HG02571 (cell line): Measurements from ENCODE around the gene WWC2.
"Not testable (repeated sequence)": the region's sequence is repeated elsewhere in the genome, so short reads cannot be mapped to it uniquely, and the experiment has no call there.

Source experiments
- ATAC-seq: cut with Tn5 transposase; IDR thresholded peaks from one replicate; pipeline ENCODE4 v1.9.1; 2021; ENCODE audit warnings: mild to moderate bottlenecking, moderate library complexity; ENCODE audit not compliant: unreplicated experiment

WWC2 gene

DNA sequence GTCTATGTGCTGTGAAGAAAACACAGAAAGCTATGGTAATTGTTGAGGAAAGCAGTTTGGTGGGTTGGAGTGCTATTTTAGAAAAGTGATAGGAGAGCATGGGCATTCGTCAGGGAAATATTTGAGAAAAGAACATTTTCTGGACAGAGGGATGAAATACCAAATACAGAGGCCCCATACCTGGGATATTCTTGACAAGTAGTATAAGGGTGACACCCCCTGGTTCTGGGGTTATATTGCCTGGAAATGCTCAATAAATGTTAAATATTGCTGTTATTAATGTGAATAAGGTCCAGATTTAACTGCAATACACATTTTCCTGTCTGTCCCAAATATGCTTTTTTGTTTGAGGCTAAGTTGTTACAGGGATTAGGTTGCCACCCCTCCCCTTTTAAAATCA lies 42.9 kb downstream of the WWC2 start:
- no peak for ATAC-seq

DNA sequence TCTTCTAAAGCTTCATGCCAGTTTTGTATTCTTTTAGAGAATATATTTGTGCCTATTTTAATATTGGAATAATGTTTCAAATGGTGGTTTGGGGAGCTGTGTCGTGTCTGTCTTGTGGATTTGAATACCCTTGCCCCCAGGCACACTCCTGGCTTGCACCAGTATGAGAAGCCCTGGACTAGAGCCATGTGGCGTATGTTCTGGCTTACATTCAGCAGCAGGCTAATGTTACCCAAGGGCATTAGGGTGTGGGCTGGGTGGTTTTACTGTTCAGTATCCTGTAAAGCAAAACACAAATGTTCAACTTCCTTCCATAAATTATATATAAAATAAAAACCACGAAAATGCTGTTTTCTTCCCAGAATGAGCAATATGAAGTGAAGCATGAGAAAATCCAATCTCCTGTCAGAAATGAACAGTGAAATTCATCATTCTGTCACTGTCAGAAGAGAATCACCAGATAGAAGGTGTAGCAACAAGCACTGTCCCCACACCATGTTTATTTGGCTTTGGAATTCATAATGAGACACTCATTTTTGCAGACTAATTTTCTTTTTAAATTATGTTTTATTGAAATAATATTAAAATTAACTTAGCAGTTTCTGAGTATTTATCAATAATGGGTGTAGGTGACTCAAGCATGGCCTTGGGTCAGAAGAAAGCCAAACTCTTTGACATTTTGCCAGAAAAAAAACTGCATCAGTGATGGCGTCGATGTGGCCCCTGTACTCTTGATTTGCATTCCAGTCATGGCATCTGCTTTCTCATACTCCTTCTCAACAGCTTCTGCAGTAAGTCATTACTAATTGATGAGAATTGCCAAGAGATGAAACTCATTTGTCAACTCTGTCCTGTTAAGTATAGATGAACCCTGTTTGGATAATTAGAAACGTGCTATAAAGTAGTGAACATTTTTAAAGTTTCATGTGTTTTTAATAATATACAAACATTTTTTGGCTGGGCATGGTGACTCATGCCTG lies 43.8 kb downstream of the WWC2 start:
- no peak for ATAC-seq

DNA sequence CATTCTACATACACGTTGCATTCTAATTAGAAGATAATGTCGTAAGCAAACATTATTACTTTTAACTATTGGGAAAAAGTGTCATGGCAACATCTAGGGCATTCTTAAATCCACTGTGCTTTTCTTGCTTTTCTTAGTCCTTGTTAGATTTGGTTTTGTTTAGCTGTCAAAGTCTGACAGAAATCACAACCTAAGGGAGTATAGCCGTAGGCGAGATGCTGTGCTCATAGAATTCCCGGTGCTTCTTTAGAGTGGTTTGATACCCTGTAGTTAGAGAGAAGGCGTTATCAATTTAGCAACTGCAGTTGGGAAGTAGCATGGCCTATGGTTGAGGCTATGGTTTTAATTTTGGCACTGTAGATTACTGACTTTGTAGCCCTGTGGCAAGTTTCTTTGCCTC lies 45.7 kb downstream of the WWC2 start:
- no peak for ATAC-seq

DNA sequence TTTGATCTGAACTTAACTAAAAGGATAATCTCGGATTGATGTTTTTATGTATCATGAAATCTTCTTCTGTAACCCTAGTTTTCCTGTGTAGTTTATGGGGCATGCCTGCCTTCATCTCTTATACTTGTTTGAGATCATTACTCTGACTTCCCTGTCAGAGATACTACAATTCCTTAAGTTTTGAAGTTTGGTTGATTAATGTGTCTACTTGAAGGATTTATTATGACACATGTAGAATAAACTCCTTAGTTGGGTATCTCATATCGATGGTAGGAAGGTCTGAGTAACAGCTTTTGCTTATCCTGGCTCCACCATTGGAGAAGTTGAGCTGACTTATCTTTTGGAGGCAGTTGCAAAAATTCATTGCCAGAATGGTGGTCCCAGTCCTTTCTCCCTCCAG lies 46.7 kb downstream of the WWC2 start:
- no peak for ATAC-seq

DNA sequence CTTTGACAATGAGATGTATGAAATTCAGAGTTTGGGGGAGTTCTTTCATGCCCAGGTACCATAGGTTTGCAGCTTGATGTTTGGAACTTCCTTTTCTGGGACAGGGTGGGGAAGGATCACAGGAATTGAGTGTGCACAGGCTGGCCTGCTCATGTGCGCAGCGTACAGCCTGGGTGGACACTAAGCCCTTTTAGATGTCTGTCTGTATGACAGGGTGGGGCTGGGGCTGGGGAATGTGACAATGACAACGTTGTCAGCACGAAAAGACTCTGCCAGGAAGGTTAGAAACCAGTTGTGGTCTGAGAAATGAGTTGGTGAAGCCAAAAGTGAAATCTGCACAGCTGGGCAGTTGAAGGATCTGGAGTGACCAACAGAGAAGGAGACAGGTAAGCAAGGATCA lies 47.4 kb downstream of the WWC2 start:
- no peak for ATAC-seq

DNA sequence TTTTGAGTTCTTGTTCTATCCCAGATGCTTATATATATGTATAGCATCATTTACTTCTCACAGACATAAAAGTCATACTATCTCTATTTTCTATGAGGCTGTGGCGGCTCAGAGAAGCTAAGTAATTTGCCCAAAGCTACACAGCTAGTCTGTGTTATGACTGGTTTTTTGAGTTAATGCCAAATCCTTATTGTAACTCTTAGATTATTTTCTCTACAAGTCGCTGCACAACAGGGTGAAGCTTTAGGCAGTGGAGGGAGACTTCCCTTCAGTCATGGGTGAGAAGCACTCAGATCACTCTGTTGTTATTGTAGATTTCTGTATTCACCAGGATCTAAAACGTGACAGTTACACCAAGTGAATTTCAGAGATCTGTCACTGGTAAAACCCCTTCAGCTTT lies 48.1 kb downstream of the WWC2 start:
- ATAC-seq: no peak

DNA sequence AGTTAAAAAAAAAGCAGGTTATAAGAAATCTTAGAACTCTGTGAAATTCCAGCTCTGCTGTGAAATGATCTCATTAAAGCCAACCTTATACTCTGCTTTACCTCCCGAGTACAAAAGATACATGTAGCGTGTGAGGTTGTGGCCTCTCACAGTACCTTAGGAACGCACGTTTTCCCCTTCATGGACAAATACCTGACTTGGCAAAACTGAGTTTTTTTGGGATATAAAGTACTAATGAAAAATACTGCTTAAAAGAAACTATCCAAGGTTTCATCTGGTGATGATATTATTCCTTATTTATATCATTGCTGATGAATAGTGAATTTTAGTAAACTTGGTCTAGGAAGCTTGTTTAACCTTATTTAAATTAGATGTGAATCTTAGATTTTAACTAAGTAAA lies 48.9 kb downstream of the WWC2 start:
- ATAC-seq: no peak

DNA sequence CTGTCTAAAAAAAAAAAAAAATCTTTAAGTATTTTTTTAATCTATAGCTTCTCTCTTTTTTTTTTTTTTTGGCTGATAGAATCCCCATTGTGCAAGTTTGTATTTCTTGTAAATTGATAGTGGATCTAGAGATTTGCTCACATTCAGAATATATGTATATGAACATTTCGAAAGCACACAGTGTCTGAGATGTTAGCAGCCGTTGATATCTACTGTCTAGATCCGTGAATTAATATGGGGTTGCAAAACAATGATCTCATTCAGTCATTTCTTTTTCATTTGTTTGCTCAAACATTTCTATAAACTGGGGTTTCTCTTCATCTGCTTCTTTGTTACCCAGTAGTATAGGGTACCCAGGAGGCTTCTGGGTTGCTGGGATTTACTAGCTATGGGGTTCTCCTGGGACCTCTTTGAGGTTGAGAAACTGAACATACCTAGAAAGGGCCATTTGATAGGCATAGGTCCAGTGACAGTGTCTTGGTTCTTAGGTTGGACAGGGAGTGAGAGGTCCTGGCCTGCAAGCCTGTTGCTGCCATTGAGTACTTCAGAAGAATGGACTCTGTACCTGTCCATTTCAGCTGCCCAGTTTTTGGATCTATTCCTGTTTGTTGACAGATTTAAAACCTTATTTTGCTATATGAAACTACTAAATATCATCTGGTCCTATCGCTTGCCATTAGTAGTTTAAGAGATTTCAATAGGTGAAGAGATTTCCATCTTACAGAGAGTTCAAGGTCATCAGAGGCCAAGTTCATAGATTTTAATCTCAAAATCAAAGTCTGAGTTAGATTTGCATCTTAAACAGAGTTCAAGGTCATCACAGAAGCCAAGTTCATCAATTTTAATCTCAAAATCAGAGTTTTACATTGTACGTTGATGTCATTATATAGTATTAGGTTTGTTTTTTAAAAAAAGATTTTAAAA lies 50.8 kb downstream of the WWC2 start:
- no peak for ATAC-seq

DNA sequence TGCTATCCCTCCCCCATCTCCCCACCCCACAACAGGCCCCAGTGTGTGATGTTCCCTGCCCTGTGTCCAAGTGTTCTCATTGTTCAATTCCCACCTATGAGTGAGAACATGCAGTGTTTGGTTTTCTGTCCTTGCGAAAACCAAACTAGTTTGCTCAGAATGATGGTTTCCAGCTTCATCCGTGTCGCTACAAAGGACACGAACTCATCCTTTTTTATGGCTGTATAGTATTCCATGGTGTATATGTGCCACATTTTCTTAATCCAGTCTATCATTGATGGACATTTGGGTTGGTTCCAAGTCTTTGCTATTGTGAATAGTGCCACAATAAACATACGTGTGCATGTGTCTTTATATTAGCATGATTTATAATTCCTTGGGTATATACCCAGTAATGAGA lies 51.6 kb downstream of the WWC2 start:
- not testable (repeated sequence) for ATAC-seq

DNA sequence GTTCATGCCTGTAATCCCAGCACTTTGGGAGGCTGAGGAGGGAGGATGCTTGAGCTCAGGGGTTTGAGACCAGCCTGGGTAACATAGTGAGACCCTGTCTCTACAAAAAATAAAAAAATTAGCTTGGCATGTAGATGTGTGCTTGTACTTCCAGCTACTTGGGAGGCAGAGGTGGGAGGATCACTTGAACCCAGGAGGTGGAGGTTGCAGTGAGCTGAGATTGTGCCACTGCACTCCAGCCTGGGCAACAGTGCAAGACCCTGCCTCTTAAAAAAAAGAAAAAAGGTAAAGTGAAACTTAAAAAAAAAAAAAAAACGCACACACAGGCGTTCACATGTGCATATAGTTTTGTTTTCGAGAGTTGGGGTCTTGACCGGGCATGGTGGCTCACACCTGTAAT lies 53.2 kb downstream of the WWC2 start:
- ATAC-seq: not testable (repeated sequence)

DNA sequence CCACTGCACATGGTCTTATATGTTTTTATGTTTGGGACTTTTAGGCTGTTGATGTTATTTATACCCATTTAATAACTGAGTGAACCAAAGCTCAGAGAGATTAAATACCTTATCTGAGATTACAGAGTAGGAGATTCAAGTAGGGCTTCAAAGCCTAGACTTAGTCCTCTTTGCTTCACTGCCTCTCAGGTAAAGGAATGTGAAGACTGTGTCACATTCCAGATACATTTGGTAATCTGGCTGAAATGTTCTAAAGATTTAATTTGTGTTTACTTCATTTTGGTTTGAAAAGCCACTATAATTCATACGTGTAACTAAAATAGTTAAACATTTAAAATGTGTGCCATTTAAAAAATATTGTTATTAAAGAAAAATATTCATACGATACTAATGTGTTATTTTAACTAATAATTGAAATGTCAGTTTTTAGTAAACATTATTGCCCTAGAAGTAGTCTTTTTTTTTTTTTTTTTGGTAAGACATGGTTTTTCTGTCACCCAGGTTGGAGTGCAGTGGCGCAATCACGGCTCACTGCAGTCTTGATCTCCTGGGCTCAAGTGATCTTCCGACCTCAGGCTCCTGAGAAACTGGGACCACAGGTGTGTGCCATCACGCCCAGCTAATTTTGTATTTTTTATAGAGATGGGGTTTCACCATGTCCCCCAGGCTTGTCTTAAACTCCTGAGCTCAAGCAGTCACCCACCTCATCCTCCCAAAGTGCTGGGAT lies 54.3 kb downstream of the WWC2 start:
- ATAC-seq: no peak

DNA sequence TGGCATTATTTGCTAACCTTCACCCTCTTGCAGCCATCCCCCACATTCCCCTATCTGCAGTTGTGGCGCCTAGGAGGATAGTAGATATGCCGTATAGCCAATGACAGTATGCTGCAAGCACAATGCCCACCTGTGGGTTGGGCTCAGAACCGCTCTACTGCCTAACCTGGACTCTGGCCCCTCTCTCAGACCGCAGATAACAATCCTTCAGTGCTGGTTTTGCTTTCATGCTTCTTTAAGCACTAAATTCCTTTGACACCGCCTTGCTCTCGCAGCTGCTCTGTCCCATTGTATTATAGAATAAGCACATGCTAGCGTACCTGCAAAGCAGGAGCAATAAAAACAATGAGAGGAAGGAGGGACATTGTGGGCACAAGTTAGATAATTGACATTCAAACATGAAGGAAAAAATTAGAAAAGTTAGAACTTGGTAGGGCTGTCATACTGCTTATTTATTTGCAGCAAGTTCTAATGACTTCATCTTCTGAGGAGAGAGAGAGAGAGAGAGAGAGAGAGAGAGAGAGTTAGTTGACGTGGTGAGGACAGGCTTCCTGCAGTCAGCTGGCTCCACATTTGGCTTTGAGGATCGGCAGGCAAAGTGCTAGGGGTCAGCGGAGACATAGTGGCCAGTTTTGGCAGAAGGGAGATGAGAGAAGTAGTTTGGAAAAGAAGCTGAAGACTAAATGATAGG lies 55.8 kb downstream of the WWC2 start:
- no peak for ATAC-seq

DNA sequence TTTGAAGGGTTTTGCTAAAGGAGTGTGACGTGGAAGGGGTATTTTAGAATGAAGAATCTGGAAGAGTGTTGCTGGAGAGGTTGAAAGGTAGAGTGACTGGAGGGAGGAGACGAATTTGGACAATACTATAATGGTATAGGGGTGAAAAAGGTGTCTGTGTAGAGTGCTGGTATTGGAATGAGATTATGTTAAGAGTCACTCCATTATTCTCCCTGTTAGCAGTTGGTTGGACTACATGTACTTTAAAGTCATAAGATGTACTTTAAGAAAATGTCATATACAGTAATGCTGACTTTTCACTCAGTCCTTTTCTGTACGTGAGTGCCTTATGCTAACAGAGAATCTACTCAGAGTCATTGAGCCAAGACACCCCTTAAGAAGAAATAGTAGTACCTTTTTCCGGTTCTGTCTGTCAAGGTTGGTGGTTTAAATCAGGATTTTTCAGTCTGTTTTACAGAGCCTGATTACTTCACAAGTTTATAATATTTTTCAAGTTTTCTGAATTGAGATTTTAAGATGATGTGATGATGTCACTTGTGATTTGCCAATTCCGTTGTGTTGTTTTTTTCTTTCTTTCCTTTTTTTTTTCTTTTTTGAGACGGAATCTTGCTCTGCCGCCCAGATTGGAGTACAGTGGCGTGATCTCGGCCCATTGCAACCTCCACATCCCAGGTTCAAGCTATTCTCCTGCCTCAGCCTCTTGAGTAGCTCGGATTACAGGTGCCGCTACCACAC lies 56.6 kb downstream of the WWC2 start:
- no peak for ATAC-seq

DNA sequence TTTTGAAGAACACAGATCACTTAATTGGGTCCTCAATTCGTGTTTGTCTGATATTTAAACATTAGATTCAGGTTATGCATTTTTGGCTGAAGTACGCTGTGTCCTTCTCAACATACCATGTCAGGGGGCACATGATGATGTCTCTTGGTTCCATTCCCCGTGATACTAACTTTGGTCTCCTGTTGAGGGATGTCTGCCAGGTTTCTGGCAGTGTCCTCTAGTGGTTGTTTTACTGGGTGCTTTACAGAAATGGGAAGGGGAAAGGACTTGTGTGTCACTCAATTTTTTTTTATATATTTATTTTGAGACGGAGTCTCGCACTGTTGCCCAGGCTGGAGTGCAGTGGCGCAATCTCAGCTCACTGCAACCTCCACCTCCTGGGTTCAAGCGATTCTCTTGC lies 58.2 kb downstream of the WWC2 start:
- no peak for ATAC-seq

DNA sequence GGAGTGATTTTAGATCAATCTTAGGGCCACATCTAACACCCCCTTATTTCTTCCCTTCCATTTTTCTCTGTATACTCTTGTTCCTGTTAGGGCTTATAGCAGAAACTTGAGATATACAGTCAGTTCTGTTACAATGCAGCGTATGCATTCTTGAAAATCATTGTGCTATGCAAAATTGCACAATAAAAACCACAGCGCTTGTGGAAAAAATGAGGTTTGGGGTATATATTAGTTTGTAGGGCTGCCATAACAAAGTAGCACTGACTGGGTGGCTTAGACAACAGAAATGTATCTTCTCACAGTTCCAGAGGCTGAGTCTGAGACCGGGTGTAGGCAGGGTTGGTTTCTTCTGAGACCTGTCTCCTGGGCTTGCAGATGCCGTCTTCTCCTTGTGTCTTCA lies 59.0 kb downstream of the WWC2 start:
- ATAC-seq: no peak

DNA sequence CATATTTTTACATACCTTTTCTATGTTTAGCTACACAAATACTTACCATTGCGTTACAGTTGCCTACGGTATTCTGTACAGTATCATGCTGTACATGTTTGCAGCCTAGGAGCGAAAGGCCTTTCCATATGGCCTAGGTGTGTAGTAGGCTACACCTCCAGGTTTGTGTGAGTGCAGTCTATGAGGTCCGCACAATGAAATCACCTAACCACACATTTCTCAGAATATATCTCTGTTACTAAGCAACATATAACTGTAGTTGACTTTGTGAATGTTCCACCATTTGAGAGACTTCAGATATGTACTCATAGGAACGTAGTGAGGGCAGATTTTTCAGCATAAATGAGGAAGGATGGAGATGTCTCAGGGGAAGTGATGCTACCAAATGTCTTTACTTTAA lies 62.6 kb downstream of the WWC2 start:
- no peak for ATAC-seq

DNA sequence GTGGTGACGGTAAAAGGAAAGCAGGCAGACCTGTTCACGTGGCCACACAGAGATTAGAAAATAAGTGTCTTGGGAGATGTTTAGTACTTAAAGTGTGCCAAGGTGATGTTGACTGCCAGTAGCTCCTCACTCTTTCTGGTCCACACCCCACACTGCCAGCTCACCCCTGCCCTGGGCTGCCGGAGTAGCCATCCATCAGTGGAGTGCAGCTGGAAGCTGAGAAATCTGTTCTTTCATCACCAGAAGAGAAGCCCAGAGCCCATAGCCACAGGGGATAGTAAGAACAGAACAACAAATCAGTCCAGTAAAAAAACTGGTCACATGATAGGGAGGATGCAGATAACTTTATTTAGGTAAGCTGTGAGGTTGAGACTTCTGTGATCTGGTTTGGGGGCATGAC lies 64.1 kb downstream of the WWC2 start:
- ATAC-seq: no peak

DNA sequence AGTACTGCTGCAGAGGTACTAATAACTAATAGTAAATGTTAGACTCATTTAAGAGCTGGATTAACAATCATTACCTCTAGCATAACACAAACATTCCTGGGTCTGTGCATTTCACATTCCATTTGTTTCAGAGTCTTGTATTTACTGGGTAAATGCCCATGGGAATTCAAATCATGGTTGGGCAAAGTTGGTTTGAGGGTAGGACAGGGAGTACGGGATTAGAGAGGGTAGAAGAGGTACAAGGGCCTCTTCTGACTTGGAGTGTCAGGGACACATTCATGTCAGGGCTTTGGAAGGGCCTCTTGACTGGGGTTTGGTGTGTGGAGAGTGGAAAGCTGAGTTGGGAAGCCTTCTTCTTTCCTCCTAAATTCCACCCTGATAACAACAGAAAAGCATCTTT lies 65.9 kb downstream of the WWC2 start:
- no peak for ATAC-seq

DNA sequence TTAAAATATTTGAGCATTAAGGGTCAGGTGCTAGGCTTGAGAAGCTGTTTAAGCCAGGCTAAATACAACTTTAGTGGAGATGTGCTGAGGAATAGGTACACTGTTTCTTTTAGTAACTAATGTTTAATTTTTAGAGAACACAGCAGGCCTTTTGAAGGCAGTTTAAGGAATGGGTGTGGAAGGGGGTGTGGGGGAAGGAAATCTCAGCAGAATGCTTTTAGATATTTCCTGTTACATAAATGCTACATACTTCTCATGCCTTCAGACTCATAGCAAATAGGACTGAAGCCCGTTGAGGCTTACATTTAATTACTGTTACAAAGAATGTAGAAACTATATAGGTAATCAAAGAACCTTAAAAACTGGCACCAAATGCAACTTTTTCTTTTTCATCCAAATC lies 66.3 kb downstream of the WWC2 start:
- ATAC-seq: no peak

DNA sequence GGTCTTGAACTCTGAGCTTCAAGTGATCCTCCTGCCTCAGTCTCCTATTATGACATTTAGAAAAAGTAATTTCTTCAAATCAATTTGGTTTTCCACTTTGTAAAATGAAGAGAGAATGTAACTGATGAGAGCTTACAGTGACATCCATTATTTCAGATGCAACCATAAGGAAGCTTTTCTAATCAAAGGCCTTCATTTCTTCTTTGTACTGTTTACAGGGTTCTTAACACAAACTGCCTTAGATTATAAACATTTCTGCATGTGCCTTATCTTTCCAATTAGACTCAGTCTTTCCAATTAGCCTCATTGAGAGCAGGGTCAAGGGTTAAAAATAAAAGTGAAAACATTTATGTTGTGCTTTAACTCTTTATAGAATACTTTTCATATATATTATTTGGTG lies 71.8 kb downstream of the WWC2 start:
- no peak for ATAC-seq
